ENCODE results near the gene COL11A2.
A peak's percentile ranks its signal among the peaks of the same experiment; 100 is the strongest.
"Not testable (repeated sequence)": the region's sequence is repeated elsewhere in the genome, so short reads cannot be mapped to it uniquely, and the experiment has no call there.

COL11A2 gene

GRCh38 chr6:33156561-33156960, 35.7 kb downstream of the COL11A2 start:
- DNase-seq (ENCODE audit: low read depth, low spot score): no peak

GRCh38 chr6:33154349-33154748, 37.9 kb downstream of the COL11A2 start:
- DNase-seq (ENCODE audit: low read depth, low spot score): no peak

GRCh38 chr6:33151050-33151449, 41.2 kb downstream of the COL11A2 start:
- DNase-seq (ENCODE audit: low read depth, low spot score): no peak

GRCh38 chr6:33150560-33150959, 41.7 kb downstream of the COL11A2 start:
- DNase-seq (ENCODE audit: low read depth, low spot score): not testable (repeated sequence)

- no peak for DNase-seq (ENCODE audit: low read depth, low spot score)
Observed at GRCh38 chr6:33147807-33148666, 44.2 kb downstream of the COL11A2 start.

- no peak for DNase-seq (ENCODE audit: low read depth, low spot score)
Observed at GRCh38 chr6:33144373-33144772, 47.9 kb downstream of the COL11A2 start.

GRCh38 chr6:33143113-33143770, 49.0 kb downstream of the COL11A2 start:
- no peak for DNase-seq (ENCODE audit: low read depth, low spot score)

GRCh38 chr6:33142501-33143070, 49.7 kb downstream of the COL11A2 start:
- no peak for DNase-seq (ENCODE audit: low read depth, low spot score)

- no peak for DNase-seq (ENCODE audit: low read depth, low spot score)
Observed at GRCh38 chr6:33140556-33140955, 51.7 kb downstream of the COL11A2 start.

GRCh38 chr6:33139596-33140206, 52.6 kb downstream of the COL11A2 start:
- no peak for DNase-seq (ENCODE audit: low read depth, low spot score)

GRCh38 chr6:33136310-33136900, 55.9 kb downstream of the COL11A2 start:
- DNase-seq (ENCODE audit: low read depth, low spot score): no peak

GRCh38 chr6:33132081-33132524, 60.2 kb downstream of the COL11A2 start:
- no peak for DNase-seq (ENCODE audit: low read depth, low spot score)

- no peak for DNase-seq (ENCODE audit: low read depth, low spot score)
Observed at GRCh38 chr6:33128318-33128717, 63.9 kb downstream of the COL11A2 start.

- no peak for DNase-seq (ENCODE audit: low read depth, low spot score)
Observed at GRCh38 chr6:33126101-33126714, 66.1 kb downstream of the COL11A2 start.

GRCh38 chr6:33124947-33125346, 67.3 kb downstream of the COL11A2 start:
- no peak for DNase-seq (ENCODE audit: low read depth, low spot score)

GRCh38 chr6:33124525-33124901, 67.8 kb downstream of the COL11A2 start:
- no peak for DNase-seq (ENCODE audit: low read depth, low spot score)

GRCh38 chr6:33123732-33124524, 68.3 kb downstream of the COL11A2 start:
- DNase-seq (ENCODE audit: low read depth, low spot score): no peak

- DNase-seq (ENCODE audit: low read depth, low spot score): no peak
Observed at GRCh38 chr6:33123181-33123580, 69.1 kb downstream of the COL11A2 start.

GRCh38 chr6:33120001-33120400, 72.3 kb downstream of the COL11A2 start:
- DNase-seq (ENCODE audit: low read depth, low spot score): no peak

GRCh38 chr6:33118525-33119123, 73.6 kb downstream of the COL11A2 start:
- peak; percentile 15 for DNase-seq (ENCODE audit: low read depth, low spot score)
